HL-60 (cell line): ENCODE results near the gene POLR2J.

Experiments used
- CTCF ChIP-seq: IDR thresholded peaks from one replicate; pipeline ENCODE4 v1.5.1; 2011; ENCODE audit warnings: low read length, control low read depth, inconsistent platforms; ENCODE audit not compliant: insufficient read depth
- GABPA ChIP-seq: IDR thresholded peaks from 2 replicates; pipeline ENCODE4 v1.6.1; 2012; ENCODE audit warnings: low read depth
- POLR2AphosphoS5 ChIP-seq: IDR thresholded peaks from 2 replicates; pipeline ENCODE4 v1.6.1; 2012; ENCODE audit warnings: low read depth
- REST ChIP-seq: IDR thresholded peaks from 2 replicates; pipeline ENCODE4 v1.6.1; 2012; ENCODE audit warnings: low read depth; ENCODE audit not compliant: insufficient replicate concordance
- SPI1 ChIP-seq: IDR thresholded peaks from 2 replicates; pipeline ENCODE4 v1.6.1; 2012; ENCODE audit warnings: low read depth, mild to moderate bottlenecking, borderline replicate concordance

GRCh38 chr7:102463841-102464576 lies 14.7 kb downstream of the POLR2J start:
- TF ChIP-seq CTCF (no peak), POLR2AphosphoS5 (no peak), REST (no peak), SPI1 (no peak), GABPA (no peak)
